Measurements from ENCODE around the gene KRT8.
"Not testable (repeated sequence)": the region's sequence is repeated elsewhere in the genome, so short reads cannot be mapped to it uniquely, and the experiment has no call there.

Gene KRT8

DNA sequence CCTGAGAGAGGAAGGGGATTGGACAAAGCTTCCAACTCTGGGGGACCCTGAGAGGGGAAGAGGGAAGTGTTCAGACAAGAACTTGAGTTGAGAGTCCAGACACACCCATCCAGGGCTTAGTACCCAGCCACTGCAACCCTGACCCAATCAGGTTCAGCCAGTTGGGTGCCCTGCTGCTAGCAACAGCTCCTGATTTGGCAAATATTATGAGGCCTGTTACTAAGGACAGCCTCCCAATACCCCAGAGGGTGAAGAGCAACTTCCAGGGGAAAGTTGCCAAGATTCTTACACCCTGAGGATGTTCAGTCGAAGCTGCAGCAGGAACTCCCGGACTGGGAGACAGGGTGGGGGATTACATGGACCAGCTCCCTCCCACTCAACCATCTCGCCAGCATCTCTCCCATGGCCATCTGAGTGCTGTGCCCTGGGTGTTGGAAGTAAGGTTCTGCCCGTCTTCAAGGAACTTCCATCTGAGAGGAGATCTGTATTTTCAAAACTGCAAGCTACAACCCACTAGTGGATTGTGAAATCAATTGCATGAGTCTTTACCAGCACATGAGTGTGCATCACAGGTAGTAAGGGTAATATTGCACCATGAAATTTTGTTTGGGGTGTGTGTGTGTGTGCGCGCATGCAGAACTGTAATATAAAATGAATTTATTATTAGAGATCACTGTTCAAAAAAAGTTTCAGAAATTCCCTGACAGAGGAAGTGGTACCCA is 44.6 kb downstream of the KRT8 start:
- in situ Hi-C loops (cut with MboI; ENCODE audit: low pct_unique_long_range_greater_than_20kb, low sequenced_read_pairs, unreplicated experiment) = no loop called here
- TF ChIP-seq, protein P1, sequence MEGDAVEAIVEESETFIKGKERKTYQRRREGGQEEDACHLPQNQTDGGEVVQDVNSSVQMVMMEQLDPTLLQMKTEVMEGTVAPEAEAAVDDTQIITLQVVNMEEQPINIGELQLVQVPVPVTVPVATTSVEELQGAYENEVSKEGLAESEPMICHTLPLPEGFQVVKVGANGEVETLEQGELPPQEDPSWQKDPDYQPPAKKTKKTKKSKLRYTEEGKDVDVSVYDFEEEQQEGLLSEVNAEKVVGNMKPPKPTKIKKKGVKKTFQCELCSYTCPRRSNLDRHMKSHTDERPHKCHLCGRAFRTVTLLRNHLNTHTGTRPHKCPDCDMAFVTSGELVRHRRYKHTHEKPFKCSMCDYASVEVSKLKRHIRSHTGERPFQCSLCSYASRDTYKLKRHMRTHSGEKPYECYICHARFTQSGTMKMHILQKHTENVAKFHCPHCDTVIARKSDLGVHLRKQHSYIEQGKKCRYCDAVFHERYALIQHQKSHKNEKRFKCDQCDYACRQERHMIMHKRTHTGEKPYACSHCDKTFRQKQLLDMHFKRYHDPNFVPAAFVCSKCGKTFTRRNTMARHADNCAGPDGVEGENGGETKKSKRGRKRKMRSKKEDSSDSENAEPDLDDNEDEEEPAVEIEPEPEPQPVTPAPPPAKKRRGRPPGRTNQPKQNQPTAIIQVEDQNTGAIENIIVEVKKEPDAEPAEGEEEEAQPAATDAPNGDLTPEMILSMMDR (IDR thresholded peaks at IDR 0.05; ENCODE audit: extremely low read depth, insufficient read depth, missing control alignments) = no peak
- DNase-seq (ENCODE audit: low spot score) = no peak

DNA sequence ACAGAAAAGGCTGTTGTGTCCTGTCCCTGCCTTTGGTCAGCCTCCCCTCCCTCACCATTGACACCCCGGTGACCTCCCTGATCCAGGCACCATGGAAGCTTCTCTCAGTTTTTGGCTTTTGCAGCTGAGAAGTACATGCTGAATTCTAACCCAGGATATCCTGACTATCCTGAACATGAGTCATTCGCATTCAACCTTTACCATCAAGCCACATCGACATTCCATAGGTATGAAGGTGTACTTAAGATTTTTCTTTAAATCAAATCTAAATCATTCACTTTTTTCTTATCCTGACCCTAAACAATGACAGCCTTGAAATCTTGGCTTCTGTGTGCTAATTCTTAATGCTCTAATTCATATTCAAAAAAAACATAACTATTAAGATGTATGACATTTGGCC is 47.4 kb downstream of the KRT8 start:
- TF ChIP-seq, protein P1 (IDR thresholded peaks at IDR 0.05; ENCODE audit: extremely low read depth, insufficient read depth, missing control alignments) = no peak
- in situ Hi-C loops (cut with MboI; ENCODE audit: low pct_unique_long_range_greater_than_20kb, low sequenced_read_pairs, unreplicated experiment) = no loop called here
- no peak for DNase-seq (ENCODE audit: low spot score)

DNA sequence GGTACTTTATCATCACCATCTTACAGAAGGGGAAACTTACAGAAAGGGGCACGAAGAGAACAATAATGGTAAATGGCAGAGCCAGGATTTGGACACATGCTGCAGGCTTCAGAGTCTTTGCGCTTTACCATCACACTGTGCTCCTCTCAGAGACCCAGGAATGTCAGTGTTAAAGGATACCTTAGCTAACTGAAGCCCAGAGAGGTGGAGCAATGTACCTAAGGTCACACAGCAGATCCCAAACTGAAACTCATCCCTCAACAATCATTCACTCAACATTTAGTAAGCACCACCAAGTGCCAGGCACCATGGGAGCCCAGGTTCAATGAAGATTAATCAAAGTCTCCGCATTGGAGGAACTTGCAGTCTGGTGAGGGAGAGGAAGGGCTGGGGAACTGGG is 48.1 kb downstream of the KRT8 start:
- DNase-seq (ENCODE audit: low spot score) = no peak
- in situ Hi-C loops (cut with MboI; ENCODE audit: low pct_unique_long_range_greater_than_20kb, low sequenced_read_pairs, unreplicated experiment) = no loop called here
- TF ChIP-seq, protein P1 (IDR thresholded peaks at IDR 0.05; ENCODE audit: extremely low read depth, insufficient read depth, missing control alignments) = no peak

DNA sequence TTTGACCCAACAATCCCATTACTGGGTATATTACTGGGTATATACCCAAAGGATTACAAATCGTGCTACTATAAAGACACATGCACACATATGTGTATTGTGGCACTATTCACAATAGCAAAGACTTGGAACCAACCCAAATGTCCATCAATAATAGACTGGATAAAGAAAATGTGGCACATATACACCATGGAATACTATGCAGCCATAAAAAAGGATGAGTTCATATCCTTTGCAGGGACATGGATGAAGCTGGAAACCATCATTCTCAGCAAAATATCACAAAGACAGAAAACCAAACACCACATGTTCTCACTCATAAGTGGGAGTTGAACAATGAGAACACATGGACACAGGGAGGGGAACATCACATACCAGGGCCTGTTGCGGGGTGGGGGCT is 48.8 kb downstream of the KRT8 start:
- in situ Hi-C loops (cut with MboI; ENCODE audit: low pct_unique_long_range_greater_than_20kb, low sequenced_read_pairs, unreplicated experiment) = not testable (repeated sequence)

DNA sequence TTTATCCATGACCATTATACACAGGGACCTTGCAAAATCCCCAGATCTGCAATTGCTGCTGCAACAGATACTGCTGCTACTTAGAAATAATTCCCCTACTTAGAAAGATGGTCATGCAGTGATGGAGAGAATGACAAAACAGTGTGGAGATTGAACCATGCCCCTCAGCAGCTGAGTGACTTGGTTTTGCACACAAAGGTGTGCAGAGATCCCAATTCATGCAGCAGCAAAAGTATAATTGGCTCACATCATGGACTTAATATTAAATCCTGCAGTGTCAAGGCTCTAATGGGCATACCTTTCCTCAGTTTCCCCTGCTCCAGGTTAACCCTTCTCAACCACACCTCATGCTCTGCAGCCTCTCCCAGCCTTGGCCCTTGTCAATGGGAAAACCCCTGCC is 53.1 kb downstream of the KRT8 start:
- TF ChIP-seq, protein P1 (IDR thresholded peaks at IDR 0.05; ENCODE audit: extremely low read depth, insufficient read depth, missing control alignments) = no peak
- in situ Hi-C loops (cut with MboI; ENCODE audit: low pct_unique_long_range_greater_than_20kb, low sequenced_read_pairs, unreplicated experiment) = no loop called here
- DNase-seq (ENCODE audit: low spot score) = no peak

More for the DNA sequence above, 48.8 kb downstream of the KRT8 start:
- not testable (repeated sequence) for DNase-seq (ENCODE audit: low spot score)

DNA sequence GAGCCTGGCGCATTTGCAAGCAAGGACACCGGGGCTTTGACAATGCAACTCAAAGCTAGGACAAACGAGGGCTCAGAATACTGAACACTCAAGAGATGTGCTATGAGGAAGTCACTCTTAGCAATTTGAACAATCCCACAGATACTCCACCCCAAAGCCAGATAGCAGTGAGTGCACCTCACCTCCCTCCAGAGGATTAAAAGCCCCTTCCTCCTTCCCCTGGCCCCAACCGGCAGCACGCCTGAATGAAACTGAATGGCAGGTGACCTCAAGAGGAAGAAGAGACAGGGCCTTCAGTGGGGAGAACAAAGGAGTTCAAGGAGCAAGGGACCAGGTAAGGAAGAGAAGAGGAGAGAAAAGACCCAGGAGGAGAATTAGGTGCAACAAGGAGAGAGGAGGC is 54.2 kb downstream of the KRT8 start:
- TF ChIP-seq, protein P1 (IDR thresholded peaks at IDR 0.05; ENCODE audit: extremely low read depth, insufficient read depth, missing control alignments) = no peak
- DNase-seq (ENCODE audit: low spot score) = no peak
- in situ Hi-C loops (cut with MboI; ENCODE audit: low pct_unique_long_range_greater_than_20kb, low sequenced_read_pairs, unreplicated experiment) = no loop called here

DNA sequence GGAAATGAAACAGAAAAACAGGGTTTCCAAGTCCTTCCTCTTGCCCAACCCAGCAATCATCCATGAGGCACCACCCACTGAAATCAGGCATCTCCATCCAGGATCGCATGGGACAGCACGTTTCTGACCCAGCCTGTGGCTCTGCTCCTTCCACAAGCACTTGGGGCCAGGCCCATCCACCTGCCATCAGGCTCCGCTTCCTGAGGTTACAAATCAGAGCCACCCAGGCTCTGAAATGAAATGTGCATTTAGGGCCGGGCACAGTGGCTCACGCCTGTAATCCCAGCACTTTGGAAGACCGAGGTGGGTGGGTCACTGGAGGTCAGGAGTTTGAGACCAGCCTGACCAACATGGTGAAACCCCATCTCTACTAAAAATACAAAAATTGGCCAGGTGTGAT is 55.4 kb downstream of the KRT8 start:
- TF ChIP-seq, protein P1 (IDR thresholded peaks at IDR 0.05; ENCODE audit: extremely low read depth, insufficient read depth, missing control alignments) = no peak
- in situ Hi-C loops (cut with MboI; ENCODE audit: low pct_unique_long_range_greater_than_20kb, low sequenced_read_pairs, unreplicated experiment) = no loop called here
- DNase-seq (ENCODE audit: low spot score) = no peak
